Measurements from ENCODE around the gene CIAO3.

DNA sequence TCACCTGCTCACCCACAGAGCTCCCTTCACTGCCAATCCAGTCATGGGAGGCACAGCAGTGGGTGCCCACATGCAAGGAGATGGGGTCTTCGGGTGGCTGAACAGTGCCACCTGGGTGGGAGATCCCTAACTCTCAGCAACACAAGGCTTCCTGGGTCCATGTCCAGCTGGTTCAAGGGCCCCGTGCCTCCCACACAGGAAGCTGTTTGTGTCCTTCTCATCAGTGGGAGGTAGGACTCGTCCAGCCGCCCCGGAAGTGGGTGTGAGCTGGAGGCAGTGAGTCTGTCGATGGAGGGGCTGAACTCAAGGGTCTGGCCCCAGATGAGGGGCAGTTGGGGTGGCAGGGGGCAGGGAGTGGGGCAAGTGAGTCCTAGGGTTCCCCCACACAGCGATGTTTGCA lies 36.8 kb downstream of the CIAO3 start:
- no peak for TF ChIP-seq POLR2A (IDR thresholded peaks at IDR 0.05; ENCODE audit: low read depth, low read length)
- TF ChIP-seq POLR2AphosphoS5 (IDR thresholded peaks at IDR 0.05; ENCODE audit: low read depth, low read length), result no peak
